SK-N-MC (cell line): ENCODE results near the gene GALNT13.

ENCODE experiments used
- EZH2 ChIP-seq: fragments of 200-600 bp; sonication (generic); IDR thresholded peaks from one replicate; pipeline ENCODE4 v1.6.1; 2017; ENCODE audit warnings: antibody characterized with exemption
- FOXP2 ChIP-seq: optimal IDR thresholded peaks from 2 replicates; pipeline ENCODE3; 2011; ENCODE audit warnings: mild to moderate bottlenecking, moderate library complexity; ENCODE audit not compliant: insufficient read depth; ENCODE audit errors: extremely low read length, control extremely low read depth
- POLR2AphosphoS5 ChIP-seq: IDR thresholded peaks from 2 replicates; pipeline ENCODE4 v1.6.1; 2012; ENCODE audit warnings: mild to moderate bottlenecking, low read depth, low read length, borderline replicate concordance

DNA sequence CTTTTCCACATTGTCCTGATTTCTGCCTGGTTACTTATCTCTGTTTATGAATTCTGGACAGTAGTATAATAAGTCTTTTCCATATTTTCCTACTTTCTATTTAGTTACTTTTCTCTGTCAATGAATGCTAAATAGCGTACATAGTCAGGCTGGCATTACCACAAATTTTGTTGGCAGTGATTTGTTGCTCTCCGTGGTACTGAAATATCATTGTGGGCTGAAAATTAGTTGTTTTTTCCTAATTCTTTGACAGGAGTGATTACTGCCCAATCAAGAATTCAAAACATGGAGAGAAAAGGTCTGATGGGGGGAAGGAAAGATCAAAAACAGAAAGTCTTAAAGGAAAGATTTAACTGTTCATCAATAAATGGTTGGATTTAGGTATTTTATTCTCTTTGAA is 7.7 kb upstream of the GALNT13 start:
- TF ChIP-seq EZH2 = no peak
- no peak for TF ChIP-seq POLR2AphosphoS5
- TF ChIP-seq FOXP2 = no peak
